BLaER1 (cell line): ENCODE data around the gene CHRNB2.

Experiments used
- H3K27ac ChIP-seq: shearing (Covaris generic); formaldehyde crosslinking; 2 replicates; pipeline ENCODE4 v1.8.1; 2022
- H3K27me3 ChIP-seq: shearing (Covaris generic); formaldehyde crosslinking; 2 replicates; pipeline ENCODE4 v1.8.1; 2022
- H3K36me3 ChIP-seq: shearing (Covaris generic); formaldehyde crosslinking; 2 replicates; pipeline ENCODE4 v1.8.1; 2022
- H3K4me1 ChIP-seq: shearing (Covaris generic); formaldehyde crosslinking; 2 replicates; pipeline ENCODE4 v1.8.1; 2022
- H3K4me2 ChIP-seq: shearing (Covaris generic); formaldehyde crosslinking; 2 replicates; pipeline ENCODE4 v1.8.1; 2022
- H3K4me3 ChIP-seq: shearing (Covaris generic); formaldehyde crosslinking; 2 replicates; pipeline ENCODE4 v1.8.1; 2022
- H3K9ac ChIP-seq: shearing (Covaris generic); formaldehyde crosslinking; 2 replicates; pipeline ENCODE4 v1.8.1; 2022
- H3K9me3 ChIP-seq: shearing (Covaris generic); formaldehyde crosslinking; 2 replicates; pipeline ENCODE4 v1.8.1; 2022
- H4K20me1 ChIP-seq: shearing (Covaris generic); formaldehyde crosslinking; 2 replicates; pipeline ENCODE4 v1.8.1; 2022
- Cebpa-rat ChIP-seq: shearing (Covaris generic); IDR thresholded peaks from 2 replicates; pipeline ENCODE4 v1.8.1; 2022

The CHRNB2 gene

DNA sequence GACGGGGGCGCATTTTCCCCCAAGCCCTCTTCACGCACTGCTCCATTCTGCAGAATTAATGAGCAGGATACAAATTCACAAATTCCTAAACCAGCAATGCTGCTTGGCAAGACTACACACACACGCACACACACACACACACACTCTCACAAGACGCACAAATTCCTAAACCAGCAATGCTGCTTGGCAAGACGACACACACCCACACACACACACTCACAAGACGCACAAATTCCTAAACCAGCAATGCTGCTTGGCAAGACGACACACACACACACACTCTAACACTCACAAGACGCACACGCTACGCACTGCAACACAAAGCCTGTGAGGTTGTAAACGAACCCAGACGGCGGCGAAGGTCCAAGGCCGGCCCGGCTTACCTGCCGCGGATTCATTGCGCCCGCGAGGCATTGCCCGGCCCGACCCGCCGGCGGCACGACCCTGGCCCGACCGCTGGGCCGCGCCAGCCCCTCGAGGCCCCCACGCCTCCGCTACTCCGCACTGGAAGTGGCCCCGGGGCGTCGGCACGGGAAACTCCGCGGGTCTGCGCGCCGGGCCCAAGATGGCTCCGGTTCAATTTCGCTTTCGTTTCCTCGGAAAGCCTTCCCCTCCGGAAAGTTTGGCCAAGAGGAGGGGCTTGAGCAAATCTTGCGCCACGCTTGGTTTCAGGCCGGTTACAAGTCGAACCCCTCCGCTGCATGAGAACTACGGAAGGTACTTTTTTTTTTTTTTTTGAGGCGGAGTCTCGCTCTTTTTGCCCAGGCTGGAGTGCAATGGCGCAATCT, 40.2 kb downstream of the CHRNB2 start, which contains the start of gene ADAR:
TSS of gene ADAR (minus strand) at position 578 of the 788 bp plus-strand sequence. CDS start at position 398, 180 bp downstream.
- peaks cover 77% of the 10 kb centered on the region for H3K4me1 ChIP-seq

DNA sequence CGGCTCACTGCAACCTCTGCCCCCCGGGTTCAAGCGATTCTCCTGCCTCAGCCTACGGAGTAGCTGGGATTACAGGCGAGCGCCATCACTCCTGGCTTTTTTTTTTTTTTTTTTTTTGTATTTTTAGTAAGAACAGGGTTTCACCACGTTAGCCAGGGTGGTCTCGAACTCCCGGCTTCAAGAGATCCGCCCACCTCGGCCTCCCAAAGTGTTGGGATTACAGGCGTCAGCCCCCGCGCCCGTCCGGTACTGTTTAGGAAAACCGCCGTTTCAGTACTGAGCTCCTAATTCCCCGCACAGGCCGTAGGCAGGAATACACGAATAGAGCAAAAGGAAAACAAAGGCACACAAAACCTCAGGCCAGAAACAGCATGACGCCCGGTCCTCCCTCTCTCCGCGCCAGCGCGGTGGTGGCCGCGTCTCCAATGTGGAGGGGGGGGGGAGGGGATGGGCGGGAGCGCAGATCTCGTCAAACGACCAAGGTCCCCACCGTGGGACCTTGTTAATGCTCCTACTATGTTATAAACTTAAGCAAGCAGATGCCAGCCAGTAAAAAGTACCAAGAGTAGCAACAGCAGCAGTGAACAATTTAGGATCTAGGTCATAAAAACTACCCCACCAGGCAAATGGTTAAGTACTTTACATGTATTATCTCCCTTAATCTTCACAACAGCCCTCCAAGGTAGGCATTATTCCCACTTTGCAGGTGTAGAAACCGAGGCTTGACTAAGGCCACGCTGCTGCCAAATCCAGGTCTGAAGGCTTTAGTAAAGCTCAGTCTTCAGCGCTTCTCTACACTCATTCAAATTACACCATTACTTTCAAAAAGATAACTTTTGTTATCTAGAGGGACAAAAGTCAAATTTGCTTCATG, 41.1 kb downstream of the CHRNB2 start:
- Histone ChIP-seq H3K9ac (peak overlapping the region; percentile 97), H3K4me1 (peaks cover 70% of the 10 kb centered on the region), H3K9me3 (no peaks in the 10 kb centered on the region), H3K4me3 (peak overlapping the region; percentile 91), H3K4me2 (peak overlapping the region; percentile 91), H3K27me3 (no peaks in the 10 kb centered on the region), H4K20me1 (peaks cover 84% of the 10 kb centered on the region), H3K27ac (peak overlapping the region; percentile 96), H3K36me3 (peaks cover 29% of the 10 kb centered on the region)
- peak; percentile 73; the same call in 1 of the 2 replicates for TF ChIP-seq Cebpa-rat

More for the DNA sequence above, 40.2 kb downstream of the CHRNB2 start, which contains the start of gene ADAR:
- H3K4me3 ChIP-seq = peak within 1 kb of the TSS; percentile 91
- peak; percentile 94 for TF ChIP-seq Cebpa-rat
- H3K9ac ChIP-seq = peak within 1 kb of the TSS; percentile 97
- peaks cover 84% of the 10 kb centered on the region for H4K20me1 ChIP-seq
- no peaks in the 10 kb centered on the region for H3K9me3 ChIP-seq
- H3K27me3 ChIP-seq = no peaks in the 10 kb centered on the region
- peak within 1 kb of the TSS; percentile 92 for H3K4me2 ChIP-seq
- peaks cover 37% of the 10 kb centered on the region for H3K36me3 ChIP-seq
- peak within 1 kb of the TSS; percentile 96 for H3K27ac ChIP-seq

DNA sequence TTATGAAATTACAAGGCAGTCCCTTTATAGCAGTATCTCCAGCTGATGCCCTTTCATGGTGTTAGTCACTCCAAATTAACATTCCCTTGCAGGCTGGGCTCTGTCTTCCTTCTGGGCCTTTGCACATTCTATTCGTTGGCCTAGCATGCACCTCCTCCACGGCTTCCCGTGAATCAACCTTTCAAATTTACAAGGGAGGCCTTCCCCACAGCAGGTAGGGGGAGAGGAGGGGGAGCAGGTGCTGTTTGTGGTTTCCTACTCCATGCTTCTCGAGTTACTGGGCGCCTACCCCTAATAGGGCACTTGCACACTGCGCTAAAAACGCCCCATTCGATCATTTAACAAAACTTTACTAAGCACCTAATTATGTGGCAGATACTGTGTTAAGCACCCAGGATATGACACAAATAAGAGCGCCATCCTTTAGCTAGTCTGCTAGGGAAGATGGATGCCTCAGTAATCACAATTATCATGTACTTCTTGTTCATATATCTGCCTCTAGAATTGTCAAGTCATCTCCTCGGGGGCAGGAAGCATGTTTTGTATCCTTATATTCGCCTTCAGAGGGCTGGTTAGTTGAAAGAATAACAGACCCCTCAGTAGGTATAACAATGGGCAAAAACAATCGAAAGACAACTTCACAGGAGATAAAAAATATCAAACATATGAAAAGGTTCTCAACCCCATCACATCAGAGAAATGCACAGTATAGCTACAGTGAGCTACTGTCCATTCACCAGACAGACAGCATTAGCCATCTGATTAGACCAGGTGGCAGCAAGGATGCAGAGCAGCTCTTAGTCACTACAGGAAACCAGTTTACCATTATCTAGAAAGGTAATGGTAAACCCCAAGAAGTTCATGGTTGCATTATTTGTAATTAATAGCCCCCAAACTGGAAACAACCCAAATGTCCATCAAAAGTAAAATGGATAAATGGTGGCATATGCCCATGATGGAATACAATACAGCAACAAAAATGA, 42.1 kb downstream of the CHRNB2 start:
- H3K4me3 ChIP-seq = peak overlapping the region; percentile 91; the same call in 1 of the 2 replicates
- no peak for TF ChIP-seq Cebpa-rat
- no peaks in the 10 kb centered on the region for H3K9me3 ChIP-seq
- peaks cover 26% of the 10 kb centered on the region for H3K36me3 ChIP-seq
- no peak overlapping the region; the same call in 1 of the 2 replicates for H3K9ac ChIP-seq
- H4K20me1 ChIP-seq = peaks cover 84% of the 10 kb centered on the region
- H3K27ac ChIP-seq = peak overlapping the region; percentile 96
- peak overlapping the region; percentile 91 for H3K4me2 ChIP-seq
- peaks cover 59% of the 10 kb centered on the region for H3K4me1 ChIP-seq
- no peaks in the 10 kb centered on the region for H3K27me3 ChIP-seq

DNA sequence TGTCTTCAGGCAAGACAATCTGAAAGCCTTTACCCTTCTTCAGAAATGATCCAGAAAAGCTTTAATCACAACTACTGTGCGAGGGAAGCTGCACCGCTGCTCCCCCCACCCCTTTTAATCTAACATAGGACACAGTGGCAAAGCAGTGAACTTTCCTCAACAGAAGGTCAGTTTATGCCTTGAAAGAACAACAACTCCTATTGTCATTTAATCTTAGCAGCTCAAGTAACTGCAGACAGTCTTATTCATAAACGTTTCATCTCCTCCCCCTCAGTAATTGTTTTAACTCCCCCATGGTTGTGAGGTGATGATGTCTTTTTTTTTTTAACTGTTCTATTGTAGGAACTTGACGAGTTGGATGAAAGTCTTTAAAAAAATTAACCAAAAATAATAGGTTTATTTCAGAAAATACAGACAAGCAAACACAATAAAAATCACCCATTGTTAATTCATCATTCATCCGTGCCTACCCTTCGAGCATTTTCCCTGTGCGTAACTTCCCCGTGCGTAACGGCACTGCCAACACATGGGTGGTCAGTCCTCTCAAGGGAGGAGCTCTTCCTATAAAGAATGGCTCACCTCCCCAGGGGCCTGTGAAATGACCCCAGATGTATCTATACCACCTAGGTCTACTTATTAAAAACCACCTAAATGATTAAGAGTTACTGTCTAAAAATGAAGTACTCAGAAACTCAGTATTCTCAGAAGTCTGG, 43.7 kb downstream of the CHRNB2 start:
- Histone ChIP-seq H3K36me3 (peaks cover 21% of the 10 kb centered on the region), H3K27ac (no peak overlapping the region), H3K9ac (no peak overlapping the region), H3K4me3 (no peak overlapping the region), H3K4me1 (peaks cover 44% of the 10 kb centered on the region), H3K4me2 (peak overlapping the region; percentile 23), H3K27me3 (no peaks in the 10 kb centered on the region), H3K9me3 (no peaks in the 10 kb centered on the region), H4K20me1 (peaks cover 84% of the 10 kb centered on the region)
- TF ChIP-seq Cebpa-rat = no peak

DNA sequence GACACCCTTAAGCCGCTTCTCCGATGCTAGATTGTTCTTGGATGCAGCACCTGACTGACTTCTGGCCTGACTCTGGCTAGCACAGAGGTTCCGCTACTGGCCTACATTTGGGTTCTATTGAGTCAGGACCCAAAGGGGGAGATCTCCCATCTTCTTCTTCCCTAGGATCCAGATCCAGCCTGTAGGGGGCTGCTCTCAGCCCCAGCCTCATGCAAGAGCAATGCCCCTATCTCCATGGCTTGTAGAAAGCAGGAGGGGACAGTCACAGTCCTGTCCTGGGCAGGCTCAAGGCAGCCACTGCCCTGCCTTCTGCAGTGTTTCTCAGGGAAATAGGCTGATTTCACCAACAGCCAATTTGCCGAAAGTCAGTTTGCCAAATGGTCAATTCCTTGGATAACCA, 46.7 kb downstream of the CHRNB2 start:
- peaks cover 91% of the 10 kb centered on the region for H4K20me1 ChIP-seq
- peaks cover 45% of the 10 kb centered on the region for H3K4me1 ChIP-seq
- no peak for TF ChIP-seq Cebpa-rat

DNA sequence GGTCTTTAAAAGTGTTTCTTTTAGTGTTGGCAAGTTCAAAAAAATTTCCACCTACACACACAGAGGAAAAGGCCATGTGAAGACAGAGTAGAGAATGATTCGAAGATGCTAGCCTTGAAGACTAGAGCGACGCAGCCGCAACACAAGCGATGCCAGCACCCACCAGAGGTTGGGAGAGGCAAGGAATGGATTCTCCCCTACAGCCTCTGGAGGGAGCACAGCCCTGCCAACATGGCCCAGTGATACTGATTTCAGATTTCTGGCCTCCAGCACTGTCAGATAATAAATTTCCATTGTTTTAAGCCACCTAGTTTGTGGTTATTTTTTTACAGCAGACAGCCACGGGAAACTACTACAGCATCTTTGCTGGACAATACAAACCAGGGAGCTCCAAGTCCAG, 47.3 kb downstream of the CHRNB2 start:
- no peak overlapping the region for H3K4me3 ChIP-seq
- H3K27me3 ChIP-seq = no peaks in the 10 kb centered on the region
- H4K20me1 ChIP-seq = peaks cover 91% of the 10 kb centered on the region
- peaks cover 41% of the 10 kb centered on the region for H3K36me3 ChIP-seq
- H3K9me3 ChIP-seq = no peaks in the 10 kb centered on the region
- no peak overlapping the region for H3K4me2 ChIP-seq
- TF ChIP-seq Cebpa-rat = no peak
- no peak overlapping the region for H3K27ac ChIP-seq
- H3K9ac ChIP-seq = 0 out of 2 replicates have a peak overlapping the region, but pooled peaks have one; percentile 15
- H3K4me1 ChIP-seq = peaks cover 45% of the 10 kb centered on the region

More for the DNA sequence above, 46.7 kb downstream of the CHRNB2 start:
- H3K9ac ChIP-seq = no peak overlapping the region
- no peaks in the 10 kb centered on the region for H3K9me3 ChIP-seq
- no peak overlapping the region for H3K4me2 ChIP-seq
- no peak overlapping the region for H3K27ac ChIP-seq
- no peaks in the 10 kb centered on the region for H3K27me3 ChIP-seq
- H3K4me3 ChIP-seq = no peak overlapping the region
- peaks cover 34% of the 10 kb centered on the region for H3K36me3 ChIP-seq

DNA sequence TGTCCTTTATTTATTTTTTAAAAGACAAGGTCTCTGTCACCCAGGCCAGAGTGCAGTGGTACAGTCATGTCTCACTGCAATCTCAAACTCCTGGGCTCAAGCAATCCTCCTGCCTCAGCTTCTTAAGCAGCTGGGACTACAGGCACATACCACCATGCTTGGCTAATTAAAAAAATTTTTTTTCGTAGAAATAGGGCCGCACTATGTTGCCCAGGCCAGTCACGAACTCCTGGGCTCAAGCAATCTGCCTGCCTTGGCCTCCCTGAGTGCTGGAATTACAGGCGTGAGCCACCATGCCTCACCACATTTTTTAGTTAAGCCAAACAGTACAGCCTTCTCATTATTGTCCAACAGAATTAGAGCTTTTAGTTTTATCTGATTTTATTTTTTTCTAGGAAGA, 47.8 kb downstream of the CHRNB2 start:
- Histone ChIP-seq H3K36me3 (peaks cover 44% of the 10 kb centered on the region), H3K9ac (0 out of 2 replicates have a peak overlapping the region, but pooled peaks have one; percentile 15), H4K20me1 (peaks cover 93% of the 10 kb centered on the region), H3K4me1 (peaks cover 44% of the 10 kb centered on the region), H3K4me2 (no peak overlapping the region), H3K4me3 (no peak overlapping the region), H3K27me3 (no peaks in the 10 kb centered on the region), H3K9me3 (no peaks in the 10 kb centered on the region), H3K27ac (no peak overlapping the region)
- no peak for TF ChIP-seq Cebpa-rat

DNA sequence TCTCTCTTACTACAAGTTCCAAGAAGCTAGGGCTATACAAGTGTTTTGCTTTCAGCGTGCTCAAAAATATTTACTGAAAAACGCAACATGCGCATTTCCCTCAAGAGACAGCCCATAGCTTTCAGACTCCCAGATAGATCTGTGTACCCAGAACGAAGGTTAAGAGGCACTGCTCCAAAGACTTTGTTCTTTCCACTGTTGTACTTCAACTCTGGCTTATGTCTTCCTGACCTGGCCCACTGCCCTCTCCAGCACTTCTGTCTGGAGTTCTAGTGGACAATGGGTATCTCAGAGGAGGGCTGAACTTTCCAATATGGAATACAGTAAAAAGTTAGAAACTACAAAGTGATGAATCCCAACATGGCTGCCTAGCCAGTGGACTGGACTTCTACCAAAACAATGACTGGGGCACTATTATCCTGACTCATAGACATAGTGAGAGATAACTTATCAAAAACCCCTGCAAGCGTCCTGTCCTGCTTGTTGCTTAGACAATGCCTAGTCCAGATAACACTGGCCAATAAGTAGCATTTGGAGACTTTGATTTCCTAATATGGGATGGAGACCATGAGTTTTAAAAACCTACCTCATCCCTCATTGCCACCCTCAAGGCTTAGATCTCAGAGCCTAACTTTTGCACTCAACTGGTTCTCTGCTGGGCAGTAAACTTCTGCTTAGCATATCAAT, 49.2 kb downstream of the CHRNB2 start:
- Histone ChIP-seq H3K4me3 (no peak overlapping the region), H3K27ac (no peak overlapping the region), H3K4me1 (peaks cover 37% of the 10 kb centered on the region), H3K36me3 (peaks cover 46% of the 10 kb centered on the region), H3K4me2 (no peak overlapping the region), H4K20me1 (peaks cover 94% of the 10 kb centered on the region), H3K27me3 (no peaks in the 10 kb centered on the region), H3K9ac (no peak overlapping the region), H3K9me3 (no peaks in the 10 kb centered on the region)
- no peak for TF ChIP-seq Cebpa-rat
